GM19467 (cell line): Measurements from ENCODE around the gene GALT.

ENCODE experiments used
- ATAC-seq: cut with Tn5 transposase; IDR thresholded peaks from one replicate; pipeline ENCODE4 v1.9.1; 2021; ENCODE audit warnings: mild to moderate bottlenecking, moderate library complexity; ENCODE audit not compliant: unreplicated experiment

GALT gene

DNA sequence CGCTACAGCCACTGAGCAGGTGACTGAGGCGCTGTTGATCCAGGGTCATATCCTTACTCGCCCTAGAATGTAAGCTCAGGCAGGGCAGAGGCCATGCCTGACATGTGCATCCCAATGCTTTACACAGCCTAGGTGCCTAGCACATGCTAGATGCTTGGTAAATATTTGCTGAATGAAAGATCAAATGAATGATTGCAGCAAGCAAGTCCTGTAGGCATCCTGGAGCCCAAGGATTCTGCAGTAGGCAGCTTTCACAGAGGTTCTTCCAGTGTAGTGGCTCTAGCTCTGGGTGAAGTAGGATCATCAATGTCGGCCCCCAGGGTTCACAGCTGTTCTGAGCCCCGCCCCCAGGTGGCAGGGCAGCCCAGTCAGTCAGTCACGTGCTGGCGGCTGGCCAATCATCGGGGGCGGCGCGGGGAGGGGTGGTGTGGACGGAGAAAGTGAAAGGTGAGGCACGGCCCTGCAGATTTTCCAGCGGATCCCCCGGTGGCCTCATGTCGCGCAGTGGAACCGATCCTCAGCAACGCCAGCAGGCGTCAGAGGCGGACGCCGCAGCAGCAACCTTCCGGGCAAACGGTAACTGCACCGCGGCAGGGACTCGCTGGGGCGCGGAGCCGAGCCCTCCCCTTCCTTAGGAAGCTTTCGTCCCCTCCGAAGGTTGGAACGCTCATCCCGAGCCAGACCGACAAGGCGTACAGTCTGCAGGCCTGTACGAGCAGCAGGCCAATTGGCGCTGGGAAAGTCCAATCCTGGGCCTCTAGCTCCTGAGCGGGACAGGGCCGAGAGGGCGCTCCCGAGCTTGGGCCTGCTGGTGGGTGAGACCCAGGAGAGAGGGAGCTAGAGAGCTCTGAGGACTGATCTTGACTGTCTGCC lies at the start of gene GALT:
Gene GALT (plus strand): TSS at position 465 of the 873 bp plus-strand sequence. CDS start 30 bp downstream, at position 495.
- ATAC-seq = peak; percentile 80

- no peak for ATAC-seq
Observed at GRCh38 chr9:34599546-34599945, 46.9 kb upstream of the GALT start.

- ATAC-seq = no peak
Observed at GRCh38 chr9:34600908-34601307, 45.6 kb upstream of the GALT start.

- no peak for ATAC-seq
Observed at GRCh38 chr9:34601937-34602573, 44.4 kb upstream of the GALT start.

- ATAC-seq = no peak
Observed at GRCh38 chr9:34603610-34604231, 42.8 kb upstream of the GALT start.

DNA sequence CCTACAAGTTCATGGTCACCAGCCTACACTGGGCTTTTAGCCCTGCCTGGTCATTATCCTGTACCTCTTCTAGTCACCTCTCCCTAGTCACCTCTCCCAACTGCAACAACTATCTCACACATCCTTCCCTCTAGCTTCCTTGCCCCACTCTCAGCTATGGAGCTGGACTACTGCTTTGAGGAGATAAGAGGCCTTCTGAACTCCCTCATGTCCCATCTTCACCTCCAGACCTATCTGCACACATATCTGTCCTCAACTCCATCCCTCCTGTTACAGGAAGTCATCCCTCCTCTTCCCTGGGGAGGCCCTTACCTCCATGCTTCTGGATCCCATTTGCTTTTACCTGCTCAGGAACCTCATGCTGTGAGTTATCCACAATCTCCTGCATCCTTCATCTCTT lies 40.3 kb upstream of the GALT start:
- no peak for ATAC-seq

DNA sequence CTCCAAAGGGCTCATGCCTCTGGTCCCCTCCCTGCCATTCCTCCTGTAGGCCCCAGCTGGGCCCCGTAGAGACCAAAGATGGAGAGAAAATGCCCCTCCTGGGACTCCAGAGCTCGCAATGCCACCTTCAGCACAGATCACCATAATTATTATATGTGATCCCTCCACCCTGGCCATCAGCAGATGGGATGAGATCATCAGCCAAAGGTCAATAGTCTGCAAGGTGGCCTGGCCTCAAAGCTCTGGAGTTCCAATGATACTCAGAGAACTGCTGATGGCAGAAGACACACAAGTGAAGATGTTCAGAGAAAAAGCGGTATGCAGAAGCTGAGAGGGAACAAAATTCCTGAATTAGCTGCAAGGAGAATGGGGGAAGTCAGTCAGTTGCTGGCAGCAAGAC lies 39.6 kb upstream of the GALT start:
- no peak for ATAC-seq

- ATAC-seq = no peak
Observed at GRCh38 chr9:34607331-34607730, 39.1 kb upstream of the GALT start.

GRCh38 chr9:34610434-34611206 lies 35.9 kb upstream of the GALT start:
- ATAC-seq = no peak

GRCh38 chr9:34611251-34611810 lies 35.1 kb upstream of the GALT start:
- no peak for ATAC-seq

DNA sequence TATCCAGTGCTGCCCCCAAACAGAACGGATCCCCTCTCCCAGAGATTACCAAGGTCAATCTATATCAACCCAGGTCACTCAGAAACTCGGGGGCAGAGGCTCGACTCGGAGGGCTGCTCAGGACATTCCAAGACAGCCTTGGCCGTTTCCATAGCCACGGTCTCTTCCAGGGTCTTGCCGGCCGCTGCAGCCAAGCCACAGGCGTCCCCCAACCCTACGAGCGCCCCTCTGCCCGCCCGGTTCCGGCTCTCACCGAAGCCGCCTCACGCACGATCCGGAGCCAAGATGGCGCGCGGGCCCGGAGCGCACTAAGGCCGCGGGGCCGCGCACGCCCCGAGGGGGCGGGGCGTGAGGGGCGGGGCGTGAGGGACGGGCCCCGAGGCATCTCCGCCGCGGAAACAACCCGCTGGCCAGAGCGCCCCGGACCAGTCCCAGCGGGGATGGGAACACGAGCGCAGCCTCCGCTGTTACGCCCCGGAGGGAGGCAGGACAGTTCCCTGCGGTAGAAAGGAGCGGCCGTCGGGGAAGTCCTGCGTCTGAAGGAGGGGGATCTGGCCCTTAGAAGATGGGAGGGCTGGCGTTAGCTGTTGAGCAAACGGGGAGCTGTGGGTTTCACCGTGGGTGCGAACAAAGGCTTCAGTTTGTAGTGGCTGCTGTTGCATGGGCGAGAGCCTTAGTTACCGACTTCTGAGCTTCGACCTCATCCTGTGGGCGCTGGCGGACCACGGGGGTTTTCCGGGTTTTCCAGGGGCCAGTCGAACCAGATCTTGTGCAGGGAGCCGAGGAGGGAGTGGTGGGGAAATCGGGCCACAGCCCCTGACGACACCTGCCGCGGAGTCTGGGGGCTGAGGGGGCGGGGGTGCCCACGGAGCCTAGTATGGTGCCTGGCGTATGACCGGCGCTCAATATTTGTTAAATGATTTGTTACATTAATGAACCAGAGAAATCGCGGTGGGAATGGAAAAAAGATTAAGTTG lies 34.4 kb upstream of the GALT start, which contains the start of gene RPP25L:
Gene RPP25L (minus strand): TSS at position 287 of the 977 bp plus-strand sequence. CDS start 801 bp downstream, outside the sequence.
- ATAC-seq = peak; percentile 81

DNA sequence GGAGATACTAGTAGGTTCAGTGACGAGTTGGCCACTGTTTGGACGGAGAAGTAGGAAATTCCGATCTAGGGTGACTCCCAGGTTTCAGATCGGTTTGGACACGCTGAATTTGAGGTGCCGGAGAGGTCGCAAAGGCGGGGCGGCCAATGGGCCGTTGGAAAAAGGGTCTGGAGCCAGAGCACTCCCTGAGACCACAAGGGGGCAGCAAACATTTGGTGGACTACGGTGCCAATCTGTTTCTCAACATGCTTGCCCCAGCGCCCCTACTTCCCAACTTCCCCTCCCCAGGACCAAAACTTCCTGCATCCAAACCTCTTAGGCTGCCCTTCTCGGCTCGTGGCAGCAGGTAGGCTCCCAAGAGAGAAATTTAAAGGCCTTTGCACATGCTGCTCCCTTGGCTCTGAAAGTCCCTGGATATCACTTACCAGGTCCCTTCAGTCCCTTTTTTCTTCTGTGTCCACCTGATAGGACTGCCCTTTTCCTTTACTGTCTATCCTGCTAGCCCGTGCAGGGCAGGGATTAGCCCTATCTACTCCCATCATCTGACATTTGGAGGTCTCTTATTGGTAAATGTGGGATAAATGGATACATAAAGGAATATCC lies 33.6 kb upstream of the GALT start:
- no peak for ATAC-seq

- no peak for ATAC-seq
Observed at GRCh38 chr9:34615132-34615531, 31.3 kb upstream of the GALT start.

GRCh38 chr9:34620061-34620994 lies 26.1 kb upstream of the GALT start, which contains the start of gene DCTN3:
Gene DCTN3, minus strand, starts transcription at chr9:34620495. Its CDS starts 31 bp downstream, at chr9:34620464.
- peak; percentile 97 for ATAC-seq

- no peak for ATAC-seq
Observed at GRCh38 chr9:34623374-34624235, 22.9 kb upstream of the GALT start.

GRCh38 chr9:34624475-34625185 lies 21.8 kb upstream of the GALT start:
- ATAC-seq = no peak
